Left ventricle myocardium superior (tissue), 1 donor: ENCODE data around the gene FCN2. TPM values are rescaled to one million over a fixed set of nuclear protein-coding genes. Genes with fewer than 3 reads are reported as not detected.

Experiments used
- ATAC-seq: fragments of 200-7000 bp; cut with Tn5 transposase; one replicate; pipeline ENCODE4 v1.9.1; 2020; ENCODE audit warnings: mild to moderate bottlenecking, moderate library complexity
- DNase-seq: peaks from one replicate; pipeline ENCODE4 v3.0.0-alpha.2; 2020
- intact Hi-C: fragments of 100-400 bp; cut with micrococcal nuclease; formaldehyde crosslinking; loops from one replicate; pipeline ENCODE4 v1.11.0; 2022
- long read RNA-seq: library from polyadenylated mRNA; unstranded; transcript quantifications from one replicate; pipeline ENCODE4 v2.0.0, GENCODE V29; 2021
- total RNA-seq: library from RNA; stranded (reverse); fragmentation: NEBNext Ultra II Directional; extraction: Animal tissue kit (Norgen Biotek cat#: 25700); gene quantifications from one replicate; pipeline ENCODE4 v1.2.1, GENCODE V29; 2021
- donor health status: DM: no; HTN: yes; CAD: no; lungs with severe emphysema.

The FCN2 gene
- not detected for total RNA-seq
- long read RNA-seq: 0 reads

DNA sequence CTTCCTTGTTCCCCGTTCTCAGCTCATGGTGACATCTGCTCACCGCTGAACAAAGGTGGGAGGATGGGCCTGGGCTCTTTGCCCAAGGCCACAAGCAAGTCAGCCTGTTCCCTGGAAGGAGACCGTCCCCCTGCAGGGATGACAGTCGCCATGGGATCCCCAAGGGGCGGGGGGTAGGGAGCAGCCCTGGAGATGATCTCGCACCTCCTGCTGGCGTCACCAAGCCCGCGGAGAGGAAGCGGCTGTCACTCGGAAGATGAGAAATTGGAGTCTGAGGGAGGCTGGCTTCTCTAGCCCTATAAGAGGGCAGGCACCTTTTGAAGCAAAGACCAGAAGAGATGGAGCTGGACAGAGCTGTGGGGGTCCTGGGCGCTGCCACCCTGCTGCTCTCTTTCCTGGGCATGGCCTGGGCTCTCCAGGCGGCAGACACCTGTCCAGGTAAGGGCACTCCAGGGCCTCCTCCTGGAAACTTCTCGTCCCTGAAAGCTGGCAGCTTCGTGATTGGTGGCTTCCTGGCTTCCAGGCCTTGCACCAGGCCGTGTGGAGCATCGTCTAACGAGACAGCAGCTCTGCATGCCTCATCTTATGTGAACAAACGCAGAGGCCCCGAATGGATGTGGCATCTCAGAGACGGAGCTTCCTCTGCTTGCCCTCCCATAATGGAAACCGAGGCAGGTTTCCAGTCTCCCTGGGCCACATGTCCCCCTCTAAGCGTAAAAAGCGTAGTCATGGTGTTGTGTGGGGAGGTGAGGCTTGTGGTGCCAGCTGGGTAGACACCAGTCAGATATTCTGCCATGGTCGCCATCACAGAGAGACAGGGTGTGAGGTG is at the start of gene FCN2:
FCN2 (plus strand) TSS at position 327 of the 829 bp plus-strand sequence; CDS start at position 339, 12 bp downstream.
- intact Hi-C loops: no loop called here
- DNase-seq (no peak), ATAC-seq (no peak)

DNA sequence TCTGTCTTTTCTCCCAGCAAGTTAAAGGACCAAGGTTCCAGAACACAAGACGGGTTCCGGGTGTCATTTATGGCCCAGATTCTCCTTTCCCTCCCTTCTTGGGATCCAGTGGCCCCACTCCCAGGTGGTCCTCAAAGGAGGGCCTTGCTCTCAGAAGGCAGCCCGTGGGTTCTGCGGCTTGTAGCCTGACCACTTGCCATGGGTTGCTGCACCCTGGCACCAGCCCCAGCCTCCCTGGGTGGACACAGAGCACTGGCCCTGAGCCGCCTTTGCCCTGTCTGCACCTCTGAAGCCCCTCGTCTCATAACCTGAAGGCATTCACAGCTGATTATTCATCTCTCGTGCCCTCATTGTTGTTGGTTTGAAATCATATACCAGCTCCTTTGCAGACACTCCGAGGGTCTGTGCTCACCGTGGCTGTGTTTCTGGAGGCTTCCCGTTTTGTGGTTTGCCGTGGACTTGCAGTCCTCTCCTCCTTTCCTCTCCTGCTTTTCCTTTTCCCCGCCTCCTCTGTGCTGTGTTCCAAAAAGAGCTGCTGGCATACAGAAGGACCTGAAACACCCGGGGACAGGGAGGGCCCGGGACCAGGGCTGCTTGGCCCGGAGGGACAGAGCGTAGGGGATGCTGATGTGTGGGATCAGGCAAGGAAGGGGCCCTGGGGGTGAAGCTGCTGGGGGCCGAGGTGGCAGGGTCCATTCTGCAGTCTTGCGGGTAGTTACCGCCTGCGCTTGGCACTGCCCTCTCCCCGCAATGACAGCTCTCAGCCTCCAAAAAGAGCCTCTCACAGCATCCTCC is 49.5 kb upstream of the FCN2 start:
- DNase-seq: no peak
- intact Hi-C loops: no loop called here
- ATAC-seq: no peak

DNA sequence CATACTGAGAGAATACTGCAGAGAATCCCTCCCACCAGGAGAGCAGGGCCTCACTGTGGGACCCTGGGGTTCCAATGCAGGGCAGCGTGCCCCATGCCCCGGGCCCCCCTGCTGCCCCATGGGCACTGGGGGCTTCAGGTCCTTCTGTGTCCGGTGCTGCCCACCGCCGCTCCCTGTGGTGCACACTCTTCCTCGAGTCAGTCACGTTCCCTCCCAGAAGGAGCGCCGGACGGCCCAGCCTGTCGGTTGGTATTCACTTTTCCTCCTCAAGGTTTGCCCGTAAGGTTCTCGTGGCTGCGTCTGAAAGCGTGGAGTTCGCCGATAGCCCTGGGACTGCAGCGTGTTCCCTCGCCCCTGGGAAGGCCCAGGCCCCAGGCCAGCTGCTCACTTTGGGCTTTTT is 48.1 kb upstream of the FCN2 start:
- intact Hi-C loops: no loop called here
- ATAC-seq (no peak), DNase-seq (no peak)

DNA sequence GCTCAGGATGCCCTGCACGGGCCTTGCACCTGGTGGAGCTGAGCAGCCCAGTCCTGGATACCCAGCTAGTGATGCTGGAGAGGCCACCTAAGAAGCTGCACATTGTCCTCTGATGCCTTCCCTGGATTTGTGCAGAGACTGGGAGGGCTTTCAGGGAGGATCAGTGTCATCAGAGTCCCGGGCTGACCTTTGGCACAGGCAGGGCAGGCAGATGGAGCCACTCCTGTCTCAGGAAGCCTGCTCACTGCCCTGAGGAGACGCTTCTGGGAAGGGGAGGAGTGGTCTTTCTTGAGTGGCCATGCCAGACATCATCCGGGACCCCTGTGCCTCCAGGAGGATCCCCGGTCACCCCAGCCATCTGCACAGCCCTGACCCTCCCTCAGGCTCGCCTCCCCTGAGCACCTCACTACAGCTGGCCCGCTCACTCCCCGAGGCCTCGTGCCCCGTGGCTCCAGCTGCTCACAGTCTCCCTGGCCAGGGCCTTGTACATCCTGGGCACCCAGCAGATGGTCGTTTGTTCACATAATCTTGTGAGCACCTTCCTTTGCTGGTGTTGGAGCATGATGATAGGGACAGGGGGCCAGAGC is 47.2 kb upstream of the FCN2 start:
- DNase-seq: no peak
- intact Hi-C loops: no loop called here
- ATAC-seq: no peak

DNA sequence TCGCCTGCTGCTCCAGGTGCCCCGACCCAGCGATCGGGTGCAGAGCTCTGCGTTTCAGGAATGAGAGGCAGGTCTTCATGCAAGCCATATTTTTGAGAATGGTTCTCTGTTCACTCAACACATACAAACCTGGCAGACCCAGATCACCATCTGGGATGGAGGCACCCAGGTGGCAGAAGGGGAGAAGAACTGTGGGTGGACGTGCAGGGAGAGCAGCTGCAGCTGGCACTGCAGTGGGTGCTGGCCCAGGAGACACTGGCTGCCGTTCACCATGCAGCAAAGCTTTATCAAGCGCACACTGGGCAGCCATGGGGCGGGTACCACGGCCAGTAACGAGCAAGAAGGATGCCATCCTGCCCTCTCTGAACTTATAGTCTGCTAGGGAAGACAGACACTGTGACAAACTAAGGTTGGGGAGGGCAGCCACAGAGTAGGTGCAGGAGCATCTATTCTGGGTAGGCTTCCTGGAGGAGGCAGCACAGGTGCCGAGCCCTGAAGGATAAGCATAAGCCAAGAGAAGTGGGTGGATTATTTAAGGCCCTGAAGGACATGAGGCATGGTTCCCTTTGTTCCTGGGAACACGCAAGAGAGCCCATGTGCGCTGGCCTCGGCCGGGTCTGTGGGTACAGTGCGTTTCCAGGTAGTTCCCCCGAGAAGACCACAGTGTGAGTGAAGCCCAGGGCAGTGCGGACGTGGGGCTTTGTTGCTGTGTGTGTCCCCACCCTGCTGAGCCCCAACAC is 46.2 kb upstream of the FCN2 start:
- DNase-seq (no peak), ATAC-seq (no peak)
- intact Hi-C loops: no loop called here

DNA sequence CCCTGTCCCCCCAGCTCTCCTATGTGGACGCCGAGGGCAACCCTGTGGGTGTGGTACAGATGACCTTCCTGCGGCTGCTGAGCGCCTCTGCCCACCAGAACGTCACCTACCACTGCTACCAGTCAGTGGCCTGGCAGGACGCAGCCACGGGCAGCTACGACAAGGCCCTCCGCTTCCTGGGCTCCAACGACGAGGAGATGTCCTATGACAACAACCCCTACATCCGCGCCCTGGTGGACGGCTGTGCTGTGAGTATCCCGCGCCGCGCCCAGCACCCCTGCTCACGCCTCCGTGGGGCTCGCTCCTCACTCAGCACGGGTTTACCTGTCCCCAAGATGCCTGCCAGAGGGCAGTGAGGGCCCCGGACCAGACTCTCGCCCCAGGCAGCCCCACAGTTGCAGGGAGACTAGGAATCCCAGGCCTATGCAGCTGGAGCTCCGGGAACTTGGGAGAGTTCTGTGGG is 45.6 kb upstream of the FCN2 start:
- no peak for DNase-seq
- ATAC-seq: no peak
- intact Hi-C loops: no loop called here

DNA sequence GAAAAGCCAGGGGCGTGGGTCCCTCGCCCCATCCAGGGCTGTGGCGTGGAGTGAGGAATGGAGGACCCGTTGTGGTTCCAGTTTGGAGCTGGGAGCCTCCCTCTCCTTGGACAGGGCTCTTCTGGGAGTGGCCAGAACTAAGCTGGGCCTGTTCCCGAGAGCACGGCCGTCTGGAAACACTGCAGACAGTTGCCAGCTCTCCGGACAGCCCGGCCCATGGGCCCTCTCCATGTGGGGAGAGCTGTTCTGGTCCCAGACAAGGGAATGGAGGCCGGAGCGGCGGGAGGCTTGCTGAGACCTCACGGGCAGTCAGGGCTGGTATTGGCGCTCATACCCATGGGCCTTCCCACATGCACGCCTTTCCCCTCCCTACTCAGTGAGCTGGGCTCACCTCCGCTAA is 45.2 kb upstream of the FCN2 start:
- intact Hi-C loops: no loop called here
- ATAC-seq (peak; percentile 81), DNase-seq (peak; percentile 74)

DNA sequence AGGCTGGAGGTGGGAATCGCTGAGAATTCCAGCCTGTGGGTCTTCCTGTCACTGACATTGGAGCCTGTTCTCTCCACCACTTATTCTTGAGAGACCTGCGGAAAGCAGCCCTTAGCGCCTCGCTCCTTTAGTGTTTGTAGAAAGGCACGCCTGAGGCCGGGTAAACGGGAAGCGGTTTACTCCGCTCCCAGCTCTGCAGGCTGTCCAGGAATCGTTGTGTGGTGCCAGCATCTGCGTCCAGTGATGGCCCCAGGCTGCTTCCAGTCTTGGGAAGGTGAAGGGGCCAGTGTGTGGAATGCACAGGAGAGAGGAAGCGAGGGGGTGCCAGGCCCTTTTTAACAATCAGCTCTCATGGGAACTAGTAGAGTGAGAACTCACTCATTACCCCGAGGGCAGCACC is 44.6 kb upstream of the FCN2 start:
- intact Hi-C loops: no loop called here
- no peak for ATAC-seq
- DNase-seq: no peak

DNA sequence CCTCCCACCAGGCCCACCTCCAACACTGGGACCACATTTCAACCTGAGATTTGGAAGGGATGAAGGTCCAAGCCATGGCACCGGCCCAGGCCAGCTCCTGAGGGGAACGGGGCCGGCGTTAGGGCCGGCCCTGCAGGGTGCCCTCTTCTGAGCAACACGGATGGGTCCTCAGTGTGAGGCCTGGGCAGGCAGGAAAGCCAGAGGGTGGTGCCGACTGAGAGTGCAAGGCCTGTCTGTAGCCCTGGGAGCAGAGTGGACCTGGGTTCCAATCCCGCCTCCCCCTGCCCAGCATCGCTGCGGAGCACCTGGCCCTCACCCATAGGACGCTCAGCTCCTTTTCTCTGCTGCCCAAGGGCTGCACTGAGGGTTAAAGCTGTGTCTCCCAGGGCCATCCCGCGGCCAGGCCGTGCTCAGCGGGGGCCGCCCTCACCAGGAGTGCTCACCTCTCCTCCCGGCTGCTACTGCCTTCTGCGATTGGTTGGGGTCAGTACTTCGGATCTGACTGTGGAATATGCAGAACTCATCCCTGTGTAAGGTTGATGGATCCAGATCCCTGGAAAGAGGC is 44.1 kb upstream of the FCN2 start:
- no peak for DNase-seq
- intact Hi-C loops: no loop called here
- ATAC-seq: no peak

DNA sequence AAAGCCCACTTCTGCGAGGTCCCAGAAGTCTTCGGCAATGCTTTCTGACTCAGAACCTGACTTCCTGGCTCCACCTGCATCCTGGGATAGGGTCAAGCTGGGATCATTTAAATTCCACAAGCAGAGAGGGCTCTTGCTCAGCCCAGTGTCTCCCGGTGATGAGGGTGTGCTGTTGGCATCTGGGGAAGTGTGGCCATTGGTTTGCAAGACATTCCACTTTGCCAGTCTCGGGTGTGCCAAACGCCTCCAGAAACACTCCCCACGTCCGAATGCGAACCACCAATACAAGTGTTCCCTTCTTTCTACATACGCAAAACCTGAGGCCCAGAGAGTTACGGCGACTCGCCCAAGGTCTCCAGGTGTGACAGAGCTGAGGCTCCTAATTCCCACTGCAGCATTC is 43.1 kb upstream of the FCN2 start:
- DNase-seq: no peak
- intact Hi-C loops: no loop called here
- no peak for ATAC-seq

DNA sequence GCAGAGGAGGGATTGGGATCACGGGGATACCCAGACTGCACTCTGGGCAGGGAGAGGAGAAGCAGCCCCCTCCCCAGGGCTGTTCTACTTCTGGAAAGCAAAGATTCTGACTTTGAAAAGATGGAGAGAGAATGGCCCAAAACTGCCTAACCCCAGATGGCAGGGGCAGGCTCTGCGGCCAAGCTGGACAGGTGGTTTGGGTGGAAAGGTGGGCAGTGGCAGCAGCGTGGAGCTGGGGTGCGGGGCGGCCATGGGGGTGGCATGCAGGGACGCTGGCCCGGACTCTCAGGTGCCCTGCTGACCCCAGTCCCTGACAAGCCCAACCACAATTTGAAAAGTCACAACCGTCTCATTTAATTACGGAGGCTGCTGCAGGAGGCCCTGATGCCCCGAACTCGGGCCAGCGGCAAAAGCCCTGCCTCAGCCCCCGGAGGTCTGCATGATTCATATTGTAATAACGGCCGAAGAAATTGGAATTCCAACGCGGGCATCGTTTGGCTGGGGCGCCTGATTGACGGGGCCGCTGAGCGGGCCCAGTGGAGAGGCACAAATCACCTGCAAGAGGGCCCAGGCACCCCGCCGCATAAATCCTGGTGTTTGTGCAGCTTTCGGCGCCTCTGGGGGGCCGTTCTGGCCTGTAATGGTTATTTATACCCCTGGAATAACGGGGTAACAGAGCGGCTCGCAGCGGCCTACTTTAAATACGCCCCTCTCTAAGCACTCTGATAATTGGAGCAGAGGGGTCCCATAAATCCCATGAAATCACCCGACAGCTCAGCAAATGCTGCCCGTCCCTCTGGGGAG is 41.8 kb upstream of the FCN2 start:
- no peak for ATAC-seq
- DNase-seq: no peak
- intact Hi-C loops: no loop called here

DNA sequence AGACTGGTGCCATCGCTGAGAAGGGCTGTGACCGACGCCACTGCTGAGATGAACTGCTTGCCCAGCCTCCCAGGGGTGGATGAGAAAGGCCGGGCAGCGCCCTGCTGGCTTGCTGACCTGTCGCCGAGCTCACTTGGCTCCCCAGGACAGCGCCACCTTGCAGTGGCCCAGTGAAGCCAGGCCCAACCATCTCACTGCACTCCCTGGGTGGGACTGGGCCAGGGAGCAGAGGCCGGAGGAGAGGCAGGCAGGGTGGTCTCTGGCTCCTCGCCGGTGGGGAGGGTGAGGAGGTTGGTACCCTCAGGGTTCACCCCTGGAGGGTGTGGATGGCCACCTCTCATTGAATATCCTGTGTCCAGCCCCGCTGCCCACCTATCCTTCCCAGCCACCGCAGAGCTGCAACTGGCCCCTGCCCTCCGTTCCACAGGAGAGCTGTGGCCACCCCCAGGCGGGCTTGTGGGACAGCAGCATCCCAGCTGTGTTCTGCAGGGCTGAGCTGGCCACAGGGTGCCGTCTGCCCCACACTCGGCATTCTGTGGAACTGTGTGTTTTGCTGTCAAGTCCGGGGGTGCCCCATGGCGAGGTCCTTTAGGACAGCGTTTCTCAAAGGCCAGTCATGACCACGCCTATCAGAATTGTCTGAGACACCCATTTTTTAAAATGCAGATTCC is 41.0 kb upstream of the FCN2 start:
- intact Hi-C loops: no loop called here
- DNase-seq: no peak
- ATAC-seq: no peak

DNA sequence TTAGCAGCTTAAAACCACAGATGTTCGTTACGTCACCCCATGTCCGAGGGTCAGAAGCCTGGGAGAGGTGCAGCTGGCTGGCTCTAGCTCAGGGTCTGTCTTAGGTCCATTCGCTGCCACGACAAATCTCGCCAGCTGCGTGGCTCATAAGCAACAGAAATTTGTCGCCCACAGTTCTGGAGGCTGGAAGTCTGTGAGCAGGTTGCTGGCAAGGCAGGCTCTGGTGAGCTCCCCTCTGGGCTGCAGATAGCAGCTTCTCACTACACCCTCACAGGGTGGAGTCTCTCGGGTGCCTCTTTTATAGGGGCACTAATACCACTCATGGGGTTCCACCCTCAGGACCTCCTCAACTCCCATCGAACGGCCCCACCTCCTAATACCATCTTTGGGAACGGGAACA is 40.1 kb upstream of the FCN2 start:
- DNase-seq (no peak), ATAC-seq (no peak)
- intact Hi-C loops: no loop called here

DNA sequence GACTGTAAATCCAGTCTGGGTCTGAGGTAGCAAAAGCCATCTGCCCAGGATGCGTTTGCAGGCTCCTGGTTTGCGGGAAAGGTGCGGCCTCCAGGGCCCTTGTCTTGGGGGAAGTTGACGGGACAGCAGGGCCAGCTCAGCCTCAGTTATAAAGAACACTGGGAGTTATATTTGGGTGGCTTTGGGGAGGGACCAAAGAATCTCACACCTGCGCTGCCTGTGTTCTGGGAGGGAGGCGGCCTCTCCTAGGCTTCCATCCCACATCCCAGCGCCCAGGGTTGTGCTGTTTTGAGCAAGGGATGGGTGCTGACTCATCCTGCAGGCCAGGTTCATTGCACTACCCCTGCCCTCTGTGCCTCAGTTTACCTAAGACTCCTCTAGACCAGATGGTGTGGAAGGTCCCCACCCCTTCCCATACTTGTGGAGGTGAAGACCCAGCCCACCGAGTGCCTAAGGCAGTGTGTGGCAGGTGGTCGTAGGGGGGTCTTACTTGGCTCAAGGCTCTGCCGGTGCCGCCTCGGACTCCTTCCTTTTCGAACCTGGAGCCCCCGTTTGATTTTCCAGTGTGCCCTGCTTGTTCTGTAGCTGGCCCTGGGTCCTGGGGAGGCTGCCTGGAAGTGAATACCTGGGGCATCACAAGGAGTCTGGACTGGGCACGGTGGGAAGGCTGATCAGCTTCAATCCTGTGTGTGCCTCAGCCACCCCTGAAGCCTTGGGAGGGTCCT is 39.3 kb upstream of the FCN2 start:
- no peak for DNase-seq

DNA sequence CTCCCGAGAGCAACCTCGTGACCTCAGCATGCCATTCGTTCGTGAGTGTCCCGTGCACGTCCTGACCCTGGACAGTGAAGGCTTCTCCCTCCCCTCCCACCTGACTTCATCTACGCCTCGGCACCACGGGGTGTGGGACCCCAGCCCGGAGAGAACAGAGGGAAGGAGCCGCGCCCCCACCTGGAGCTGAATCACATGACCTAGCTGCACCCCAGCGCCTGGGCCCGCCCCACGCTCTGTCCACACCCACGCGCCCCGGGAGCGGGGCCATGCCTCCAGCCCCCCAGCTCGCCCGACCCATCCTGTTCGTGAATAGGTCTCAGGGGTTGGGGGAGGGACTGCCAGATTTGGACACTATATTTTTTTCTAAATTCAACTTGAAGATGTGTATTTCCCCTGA is 38.3 kb upstream of the FCN2 start:
- no peak for ATAC-seq
- no peak for DNase-seq
- intact Hi-C loops: no loop called here

More for the DNA sequence above, 39.3 kb upstream of the FCN2 start:
- intact Hi-C loops: no loop called here
- no peak for ATAC-seq

DNA sequence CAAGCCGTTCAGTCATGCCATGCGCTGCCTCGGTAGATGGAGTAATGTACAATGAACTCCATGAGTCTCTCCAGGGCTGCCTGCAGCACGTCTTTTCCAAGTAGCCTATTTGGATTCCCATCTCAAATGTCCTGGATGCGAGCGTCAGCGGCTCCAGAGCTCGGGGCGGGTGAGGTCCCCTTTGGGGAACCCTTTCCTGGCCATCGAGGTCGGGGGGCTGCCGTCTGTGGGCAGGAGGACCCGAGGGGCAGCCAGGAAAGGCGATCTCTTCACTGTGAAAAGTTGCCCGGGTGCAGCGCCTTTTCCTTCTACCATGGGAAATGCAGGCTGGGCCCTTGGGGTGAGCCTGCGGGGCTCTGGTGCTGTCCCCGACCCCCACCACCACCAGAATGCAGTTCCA is 36.9 kb upstream of the FCN2 start:
- ATAC-seq: no peak
- intact Hi-C loops: no loop called here
- no peak for DNase-seq

DNA sequence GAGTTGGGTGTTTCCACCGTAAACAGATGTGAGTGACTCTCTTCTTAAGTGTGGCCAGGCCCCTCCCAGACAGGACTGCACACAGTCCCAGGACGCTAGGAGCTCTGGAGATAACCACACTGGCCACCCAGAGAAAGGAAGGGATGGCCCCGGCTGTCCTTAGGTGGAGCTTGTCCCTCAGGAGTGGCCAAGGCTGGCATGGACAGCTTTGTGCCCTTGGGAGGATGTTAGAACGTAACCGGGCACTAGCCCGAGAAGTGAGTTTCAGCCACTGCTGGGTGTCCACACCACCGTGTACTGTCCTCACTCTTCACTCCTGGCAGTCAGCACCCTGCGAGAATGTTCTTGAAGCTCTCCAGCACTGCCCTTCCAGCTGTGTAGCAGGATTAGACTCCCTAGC is 35.8 kb upstream of the FCN2 start:
- intact Hi-C loops: no loop called here
- ATAC-seq: no peak
- DNase-seq: no peak
